NCI-H345 (cell line): ENCODE measurements around the gene H19.

Source experiments
- DNase-seq: peaks from one replicate; lab custom pipeline; 2025; lab: John Stamatoyannopoulos, UW

H19 gene

DNA sequence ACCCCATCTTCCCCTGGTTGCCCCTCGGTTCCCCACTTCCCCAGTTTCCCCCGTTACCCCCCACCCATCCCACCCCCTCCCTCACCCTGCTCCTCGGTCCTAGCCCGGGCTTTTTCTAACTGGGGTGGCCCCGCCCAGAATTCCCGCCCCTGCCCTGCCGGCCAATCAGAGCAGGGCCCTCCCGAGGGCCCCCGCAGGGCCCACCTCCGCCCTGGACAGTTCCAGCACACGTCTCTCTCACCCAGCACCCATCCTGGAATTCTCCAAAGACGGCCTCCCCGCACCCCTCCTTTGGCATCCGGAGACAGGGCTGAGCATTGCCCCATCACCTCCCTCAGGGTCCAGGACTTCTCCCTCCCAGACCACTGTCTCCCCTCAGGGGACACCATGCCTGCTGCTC is at the start of gene H19:
Gene H19, minus strand, starts transcription at position 88 of the 400 bp plus-strand sequence.
- DNase-seq = no peak

DNA sequence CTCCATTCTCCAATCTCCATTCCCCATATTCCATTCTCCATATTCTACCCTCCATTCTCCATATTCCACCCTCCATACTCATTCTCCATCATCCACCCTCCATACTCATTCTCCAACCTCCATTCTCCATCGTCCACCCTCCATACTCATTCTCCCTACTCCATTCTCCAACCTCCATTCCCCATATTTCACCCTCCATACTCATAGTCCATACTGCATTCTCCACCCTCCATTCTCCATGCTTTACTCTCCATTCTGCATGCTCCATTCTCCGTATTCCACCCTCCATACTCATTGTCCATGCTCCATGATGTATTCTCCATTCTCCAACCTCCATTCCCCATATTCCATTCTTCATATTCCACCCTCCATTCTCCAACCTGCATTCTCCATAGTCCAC is 44.3 kb upstream of the H19 start:
- DNase-seq = no peak

DNA sequence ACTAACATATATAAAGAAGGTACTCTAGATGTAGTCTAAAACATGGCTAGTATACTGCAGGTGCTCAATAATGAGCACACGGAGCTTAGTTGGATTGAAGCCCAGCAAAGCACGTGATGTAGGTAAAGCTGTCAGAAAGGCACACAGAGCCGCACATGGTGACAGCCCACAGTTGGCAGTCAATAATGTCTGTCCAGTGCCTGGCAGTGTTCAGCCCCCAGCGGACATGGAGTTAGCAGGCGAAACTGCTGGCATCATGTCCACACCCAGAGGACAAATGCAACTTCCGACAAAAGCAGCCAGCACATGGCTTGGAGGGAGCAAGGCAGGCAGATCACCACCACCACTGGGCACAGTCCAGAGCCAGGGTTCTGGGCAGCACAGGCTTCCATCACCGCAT is 43.5 kb upstream of the H19 start:
- no peak for DNase-seq

DNA sequence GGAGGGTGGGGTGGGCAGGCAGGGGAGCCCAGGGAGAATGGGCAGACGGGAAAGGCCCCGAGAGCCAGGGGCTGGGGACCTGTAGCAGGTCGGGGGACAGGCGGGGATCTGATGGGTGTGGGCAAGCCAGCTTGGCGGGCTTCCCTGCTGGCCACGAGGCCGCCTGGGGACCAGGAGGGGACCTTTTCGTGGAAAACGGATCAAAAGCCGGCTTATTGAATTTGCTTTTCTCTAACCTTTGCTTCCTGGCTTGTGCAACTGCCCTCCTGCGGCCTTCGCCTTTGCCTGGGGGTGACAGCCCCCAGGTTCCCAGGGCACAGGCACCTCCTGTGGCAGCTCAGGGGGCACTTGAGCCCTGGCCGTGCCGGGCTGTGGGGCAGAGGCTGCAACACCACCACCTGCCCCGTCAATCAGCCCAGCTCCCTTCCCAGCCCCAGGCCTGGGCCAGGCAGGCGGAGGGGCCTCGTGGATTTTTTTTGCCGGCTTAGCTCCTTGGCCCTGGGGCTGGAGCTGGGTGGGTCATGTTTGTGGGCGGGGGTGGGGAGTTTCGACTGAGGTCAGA is 41.6 kb upstream of the H19 start:
- no peak for DNase-seq

DNA sequence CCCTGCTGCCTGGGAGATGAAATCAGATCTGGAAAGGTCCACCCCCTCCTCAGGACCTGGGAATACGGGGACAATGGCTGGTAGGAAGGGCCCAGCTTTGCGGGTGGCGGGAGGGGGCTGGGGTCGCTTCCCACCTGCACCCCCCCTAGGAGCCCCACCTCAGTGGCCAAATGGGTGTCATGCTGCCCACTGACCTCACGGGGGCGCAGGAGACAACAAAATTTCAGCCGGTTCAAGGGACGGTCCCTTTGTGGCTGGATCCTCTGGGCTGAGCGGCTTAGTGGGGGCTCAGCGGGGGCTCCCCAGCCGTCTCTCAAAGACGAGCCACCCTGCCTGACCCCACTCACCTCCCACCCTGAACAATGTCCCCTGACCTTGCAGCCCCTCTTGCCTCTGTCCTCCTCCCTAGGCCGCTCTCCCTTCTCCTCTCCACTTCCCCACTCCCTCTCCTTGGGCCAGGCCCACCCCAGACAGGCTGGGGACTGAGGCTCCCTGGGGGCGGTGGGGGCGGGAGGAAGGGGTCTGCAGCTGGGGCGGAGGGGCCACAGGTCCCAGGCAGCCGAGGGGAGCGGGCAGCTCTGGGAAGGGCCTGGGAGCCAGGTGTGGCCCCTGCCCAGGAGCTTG is 39.3 kb upstream of the H19 start:
- no peak for DNase-seq

DNA sequence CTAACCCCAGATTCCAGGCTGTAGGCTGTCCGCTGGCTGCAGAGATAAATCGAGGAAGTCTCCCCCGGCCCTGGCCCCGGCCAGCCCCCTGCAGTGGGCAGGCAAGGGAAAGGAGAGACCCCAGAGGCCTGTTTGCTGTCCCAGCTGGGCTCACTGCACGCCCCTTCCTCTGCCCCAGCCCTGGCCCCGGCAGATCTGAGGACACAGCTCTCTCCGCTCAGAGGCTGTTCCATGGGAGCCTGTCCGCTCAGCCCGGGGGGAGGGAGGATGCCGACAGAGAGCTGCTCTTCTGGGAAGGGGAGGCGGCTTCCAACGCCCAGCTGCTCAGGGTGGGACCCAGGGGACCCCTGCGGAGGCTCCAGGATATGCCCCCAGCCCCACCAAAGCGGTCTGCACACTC is 37.7 kb upstream of the H19 start:
- no peak for DNase-seq

DNA sequence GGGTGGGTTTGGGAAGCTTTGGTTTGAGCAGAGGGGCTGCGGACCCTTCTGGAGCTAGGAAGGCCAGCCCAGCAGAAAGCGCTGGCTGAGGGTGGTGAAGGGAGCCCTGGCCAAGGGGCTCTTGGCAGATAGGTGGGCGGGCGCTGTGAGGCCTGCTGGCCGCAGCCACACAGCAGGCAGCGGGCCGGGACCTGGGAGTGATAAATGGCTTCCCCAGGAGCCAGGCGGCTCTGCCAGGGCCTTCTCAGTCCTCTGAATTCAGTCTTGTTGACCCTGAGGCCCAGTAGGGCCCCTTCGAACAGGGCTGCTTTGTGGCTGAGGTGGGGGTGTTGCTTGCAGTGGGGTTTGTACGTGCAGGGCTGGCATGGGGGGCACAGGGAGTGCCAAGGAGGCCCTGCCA is 33.4 kb upstream of the H19 start:
- DNase-seq = no peak

DNA sequence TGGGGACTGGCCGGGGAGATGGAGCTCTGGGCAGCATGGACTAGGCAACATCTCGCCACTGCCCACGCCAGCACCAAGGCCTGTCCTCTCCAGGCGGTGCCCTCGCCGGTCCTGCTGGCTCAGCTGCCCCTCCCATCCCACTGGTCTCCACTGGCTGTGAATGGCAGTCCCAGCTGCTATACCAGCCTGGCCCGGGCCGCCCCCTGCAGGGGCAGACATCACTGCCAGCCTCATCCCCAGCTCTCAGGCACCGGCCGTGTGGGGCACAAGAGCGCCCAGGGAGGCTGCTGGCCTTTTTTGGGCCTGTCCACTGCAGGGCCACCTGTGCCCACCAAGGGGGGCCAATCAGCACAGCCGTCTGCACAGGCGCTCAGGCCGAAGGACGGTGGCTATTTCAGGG is 30.1 kb upstream of the H19 start:
- DNase-seq = no peak

DNA sequence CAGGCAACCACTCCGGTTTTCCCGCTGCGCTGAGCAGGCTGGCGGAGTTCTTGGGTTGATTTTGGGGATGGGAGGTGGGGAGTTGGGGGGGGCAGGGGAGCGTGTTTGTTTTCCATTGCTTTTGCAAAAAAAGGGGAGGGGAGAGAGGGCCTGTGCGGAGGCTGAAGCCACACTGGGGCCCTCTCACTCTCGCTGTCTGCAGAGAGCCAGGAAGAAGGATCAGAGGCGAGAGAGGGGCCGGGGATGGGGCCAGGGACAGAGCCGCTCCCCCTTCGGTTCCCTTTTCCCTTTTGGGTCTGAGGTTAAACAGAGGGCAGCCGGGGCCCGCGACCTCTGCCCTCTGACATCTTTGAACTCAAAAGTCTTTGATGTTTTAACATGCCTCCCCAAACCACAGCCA is 17.4 kb upstream of the H19 start:
- DNase-seq = no peak

DNA sequence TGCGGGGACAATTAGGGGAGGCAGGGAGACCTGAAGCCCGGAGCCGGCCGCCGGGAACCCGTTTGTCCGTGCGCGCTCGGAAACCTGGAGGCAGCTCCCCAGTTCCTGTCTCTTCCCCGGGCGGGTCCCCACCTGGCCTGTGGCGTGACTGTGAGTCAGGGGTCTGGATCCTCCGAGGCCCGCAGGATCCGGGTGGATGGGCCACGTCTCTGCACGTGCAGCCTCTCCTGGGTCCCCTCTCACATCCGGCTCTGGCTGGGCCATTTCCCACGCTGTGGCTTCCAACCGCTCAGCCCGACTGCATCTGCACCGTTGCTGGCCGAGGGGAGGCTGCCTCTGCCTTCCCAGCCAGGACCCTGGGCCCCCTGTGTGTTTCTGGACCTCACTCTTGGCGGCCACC is 14.8 kb upstream of the H19 start:
- no peak for DNase-seq

DNA sequence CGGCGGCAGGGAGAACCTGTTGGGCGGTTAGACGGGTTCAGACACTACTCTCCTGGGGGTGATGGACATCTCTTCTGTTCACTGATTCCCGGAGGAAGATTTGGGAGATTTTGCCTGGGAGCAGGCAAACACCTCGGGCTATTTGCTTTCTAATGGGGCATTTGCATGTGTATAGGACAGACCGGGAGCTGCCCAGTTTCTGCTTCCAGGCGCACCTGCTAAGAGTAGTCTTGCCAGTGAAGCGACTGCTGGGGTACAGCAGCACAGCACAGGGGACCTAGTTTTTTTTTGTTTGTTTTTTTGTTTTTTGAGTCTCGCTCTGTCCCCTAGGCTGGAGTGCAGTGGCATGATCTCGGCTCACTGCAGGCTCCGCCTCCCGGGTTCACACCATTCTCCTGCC is 6.8 kb upstream of the H19 start:
- DNase-seq = no peak

DNA sequence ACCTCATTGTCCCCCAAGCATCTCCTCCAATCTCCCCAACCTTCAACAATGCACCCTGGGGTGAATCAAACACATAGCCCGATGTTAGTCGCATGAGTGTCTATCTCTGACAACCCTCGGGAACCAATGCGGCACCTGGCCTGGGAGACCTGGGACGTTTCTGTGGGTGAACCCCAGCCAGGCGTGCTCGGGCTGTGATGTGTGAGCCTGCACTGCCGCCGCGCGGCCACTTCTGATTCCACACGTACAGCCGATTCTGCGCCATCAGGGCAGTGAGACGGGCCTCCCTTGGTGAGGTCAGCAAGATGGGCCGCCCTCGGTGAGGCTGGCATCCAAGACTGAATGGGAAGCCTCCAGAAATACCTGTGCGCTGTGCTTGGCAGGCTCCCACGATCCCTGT is 5.2 kb upstream of the H19 start:
- DNase-seq = no peak

DNA sequence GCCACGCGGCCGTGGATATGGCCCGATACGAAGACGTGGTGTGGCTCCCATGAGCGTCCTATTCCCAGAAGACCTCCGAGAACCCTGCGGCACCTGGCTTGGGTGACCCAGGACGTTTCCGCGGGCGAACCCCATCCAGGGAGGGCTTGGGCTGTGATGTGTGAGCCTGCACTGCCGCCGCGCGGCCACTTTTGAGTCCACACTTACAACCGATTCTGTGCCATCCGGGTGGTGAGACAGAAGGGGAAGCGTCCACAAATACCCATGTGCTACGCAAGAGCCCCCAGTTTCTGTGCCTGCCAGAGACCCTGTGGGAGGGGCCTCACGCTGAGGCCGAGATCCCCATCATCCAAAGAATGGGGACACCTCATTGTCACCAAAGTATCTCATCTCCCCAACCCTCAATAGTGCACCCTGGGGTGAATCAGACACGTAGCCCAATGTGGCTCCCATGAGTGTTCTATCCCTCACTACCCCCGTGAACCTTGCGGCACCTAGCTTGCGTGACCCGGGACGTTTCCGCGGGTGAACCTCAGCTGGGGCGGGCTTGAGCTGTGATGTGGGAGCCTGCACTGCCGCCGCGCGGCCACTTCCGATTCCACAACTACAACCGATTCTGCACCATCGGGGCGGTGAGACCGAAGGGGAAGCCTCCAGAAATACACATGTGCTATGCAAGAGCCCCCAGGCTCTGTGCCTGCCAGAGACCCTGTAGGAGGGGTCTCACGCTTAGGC is 4.6 kb upstream of the H19 start:
- DNase-seq = no peak

DNA sequence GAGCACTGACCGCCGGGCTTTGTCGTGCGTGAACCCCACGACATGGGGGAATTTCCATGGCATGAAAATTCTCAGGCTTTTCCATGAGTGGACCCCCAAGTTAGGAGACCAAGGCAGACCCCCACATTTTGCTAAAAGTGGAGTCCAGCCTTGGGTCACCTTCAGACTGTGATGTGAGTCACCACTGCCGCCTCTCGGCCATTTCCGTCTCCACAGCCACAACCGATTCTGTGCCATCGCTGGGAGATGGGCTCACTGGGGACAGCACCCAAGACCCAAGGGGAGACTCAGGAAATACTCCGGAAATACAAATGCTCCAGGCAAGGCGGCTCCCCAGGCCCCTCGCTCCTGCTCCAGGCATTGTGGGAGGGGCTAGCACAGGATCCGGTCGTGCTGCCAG is 1.2 kb upstream of the H19 start:
- DNase-seq = no peak

DNA sequence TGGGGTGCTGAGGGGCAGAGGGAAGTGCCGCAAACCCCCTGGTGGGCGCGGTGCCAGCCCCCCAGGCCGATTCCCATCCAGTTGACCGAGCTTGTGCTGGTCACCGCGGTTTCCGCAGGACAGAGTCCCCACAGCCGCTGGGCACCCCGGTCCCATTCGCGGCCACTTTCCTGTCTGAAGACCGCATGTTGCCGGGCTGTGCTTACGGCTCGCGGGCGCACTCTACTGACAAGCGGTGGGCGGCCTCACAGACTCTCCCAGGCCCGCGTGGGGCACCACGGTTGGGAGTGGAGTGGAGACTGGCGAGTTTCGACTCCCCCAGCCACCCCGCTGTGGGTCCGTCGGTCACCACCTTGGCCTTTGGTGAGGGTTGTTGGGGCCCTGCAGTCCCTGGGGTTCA is 648 bp upstream of the H19 start:
- no peak for DNase-seq

DNA sequence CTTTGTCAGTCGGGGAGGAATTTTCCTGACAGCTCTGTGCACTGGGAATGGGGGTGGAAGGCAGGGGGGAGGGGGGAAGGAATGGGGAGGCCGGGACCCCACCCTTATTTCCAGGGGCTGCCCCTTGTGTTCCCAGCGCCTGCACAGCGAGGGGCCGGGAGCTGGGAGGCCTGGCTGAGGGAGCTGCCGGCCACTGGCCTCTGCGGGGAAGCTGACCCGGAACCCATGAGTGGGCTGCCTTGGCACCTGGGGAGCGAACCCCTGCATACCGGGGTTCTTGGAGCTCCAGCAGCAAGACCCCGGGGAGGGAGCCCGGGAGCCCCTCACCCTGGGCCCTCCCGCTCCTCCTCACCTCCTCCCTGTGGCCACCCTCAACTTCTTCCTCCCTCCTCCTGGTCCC is 3.5 kb downstream of the H19 start:
- no peak for DNase-seq

DNA sequence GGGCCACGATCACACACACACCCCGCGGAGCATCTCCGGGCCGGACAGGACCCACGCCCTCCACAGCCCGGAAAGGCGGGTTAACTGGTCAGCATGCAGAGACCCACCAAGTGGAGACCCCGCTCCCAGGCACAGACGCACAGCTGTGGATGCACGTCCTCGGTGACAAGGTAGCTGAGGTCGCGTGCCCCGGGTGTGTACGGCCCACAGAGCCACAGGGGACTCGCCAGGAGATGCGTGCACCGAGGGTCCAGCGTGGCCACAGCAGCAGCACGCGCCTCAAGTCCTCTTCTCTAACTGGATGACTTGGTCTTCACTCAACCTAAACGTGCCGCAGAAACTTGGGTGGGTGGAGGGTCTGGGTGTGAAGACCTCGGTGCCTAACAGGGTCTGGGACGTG is 5.5 kb downstream of the H19 start:
- no peak for DNase-seq

DNA sequence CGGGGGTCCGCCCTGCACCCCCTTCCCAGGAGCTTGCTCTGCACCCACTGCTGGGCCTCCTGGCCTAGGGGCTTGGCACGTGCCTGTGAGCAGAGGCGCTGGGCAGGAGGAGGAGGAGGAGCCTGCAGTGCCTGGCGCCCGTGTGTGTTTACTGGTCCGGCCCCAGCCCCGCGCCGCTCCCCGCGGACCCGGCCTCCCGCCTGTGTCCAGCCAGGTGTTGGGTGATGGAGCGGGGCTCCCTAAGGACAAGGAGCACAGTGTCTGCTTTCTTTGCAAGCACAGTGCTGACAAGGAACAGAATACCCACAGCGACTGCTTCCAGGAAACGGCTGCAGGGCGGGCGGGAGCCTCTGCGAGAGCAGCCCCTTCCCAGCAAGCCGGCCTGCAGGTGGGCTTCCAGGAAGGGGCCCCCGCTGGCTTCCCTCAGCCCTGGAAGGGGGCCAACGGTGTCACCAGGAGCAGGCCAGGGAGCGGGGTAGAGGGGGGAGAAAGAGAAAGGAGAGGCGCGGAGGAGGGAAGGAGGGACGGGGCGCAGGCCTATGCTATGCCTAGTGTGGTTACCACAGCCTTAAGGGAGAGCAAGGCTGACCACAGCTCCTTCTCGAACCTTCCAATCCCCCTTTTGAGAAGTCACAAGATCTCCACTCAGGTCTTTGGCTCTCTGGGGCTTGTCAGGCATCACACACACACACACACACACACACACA is 6.6 kb downstream of the H19 start:
- DNase-seq = no peak

DNA sequence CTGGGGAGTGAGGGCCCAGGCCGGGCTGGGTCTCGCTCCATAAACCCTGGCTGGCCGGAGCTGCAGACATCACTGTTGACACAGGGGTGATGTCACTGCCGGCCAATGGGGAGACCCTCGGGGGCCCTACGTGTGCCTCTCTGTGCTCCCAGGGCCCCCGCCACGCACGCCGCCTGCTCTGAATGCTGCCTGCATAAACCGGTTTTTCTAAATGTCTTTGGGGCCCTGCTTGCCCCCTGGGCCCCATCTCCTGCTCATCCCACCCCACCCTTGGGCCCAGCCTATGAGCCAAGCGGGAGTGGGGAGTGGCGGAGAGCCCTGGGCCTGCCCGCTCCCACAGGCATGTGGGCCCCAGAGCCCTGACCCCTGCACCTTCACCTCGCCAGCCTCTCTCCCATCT is 7.7 kb downstream of the H19 start:
- no peak for DNase-seq

DNA sequence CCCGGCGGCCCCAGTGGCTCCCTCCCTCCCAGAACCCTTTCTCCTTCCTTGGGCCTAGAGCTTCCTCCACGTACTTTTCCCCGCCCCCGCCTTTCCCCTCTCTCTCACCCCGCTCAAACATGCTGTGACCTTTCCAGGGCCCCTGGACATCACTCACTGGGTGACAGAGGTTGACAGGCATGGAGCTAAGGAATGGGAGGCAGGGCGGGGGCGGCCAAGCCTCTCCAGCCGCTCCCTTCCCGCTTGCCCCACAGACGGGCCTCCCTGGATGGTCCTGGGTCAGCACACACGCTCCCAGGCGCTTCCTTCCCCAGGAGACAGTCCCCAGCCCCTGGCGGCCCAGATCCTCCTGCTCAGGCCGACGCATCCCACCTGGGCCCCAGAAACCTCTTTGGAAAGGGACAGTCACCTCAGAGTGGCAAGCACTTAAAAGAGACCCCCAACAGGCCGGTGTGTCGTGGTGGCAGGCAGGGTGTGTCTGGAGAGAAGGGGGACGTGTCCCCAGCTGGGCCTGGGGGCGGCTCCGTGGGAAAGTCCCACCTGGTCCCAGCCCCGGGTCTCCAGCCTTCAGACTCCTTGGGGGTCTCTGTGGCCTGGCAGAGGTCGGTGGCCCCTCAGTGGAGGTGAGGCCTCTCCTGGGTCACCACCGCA is 8.8 kb downstream of the H19 start:
- no peak for DNase-seq

DNA sequence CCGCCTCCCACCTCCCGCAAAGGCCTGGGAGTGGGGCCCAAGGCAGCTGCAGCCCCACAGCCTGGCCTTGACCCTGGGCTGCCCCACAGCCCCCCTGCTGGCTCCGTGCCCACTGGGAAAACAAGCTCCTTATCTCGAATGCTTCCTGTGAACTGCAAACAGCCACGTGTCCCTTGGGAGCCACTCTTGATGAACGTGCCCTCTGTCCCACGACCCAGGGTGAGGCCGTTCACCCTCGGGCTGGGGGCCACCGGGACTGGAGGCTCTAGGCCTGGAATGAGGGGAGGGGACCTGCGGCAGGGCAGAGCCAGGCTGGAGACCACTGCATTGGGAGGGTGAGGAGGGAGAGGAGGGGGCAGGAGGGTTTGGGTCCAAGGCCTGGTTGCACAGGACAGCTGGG is 9.5 kb downstream of the H19 start:
- no peak for DNase-seq

DNA sequence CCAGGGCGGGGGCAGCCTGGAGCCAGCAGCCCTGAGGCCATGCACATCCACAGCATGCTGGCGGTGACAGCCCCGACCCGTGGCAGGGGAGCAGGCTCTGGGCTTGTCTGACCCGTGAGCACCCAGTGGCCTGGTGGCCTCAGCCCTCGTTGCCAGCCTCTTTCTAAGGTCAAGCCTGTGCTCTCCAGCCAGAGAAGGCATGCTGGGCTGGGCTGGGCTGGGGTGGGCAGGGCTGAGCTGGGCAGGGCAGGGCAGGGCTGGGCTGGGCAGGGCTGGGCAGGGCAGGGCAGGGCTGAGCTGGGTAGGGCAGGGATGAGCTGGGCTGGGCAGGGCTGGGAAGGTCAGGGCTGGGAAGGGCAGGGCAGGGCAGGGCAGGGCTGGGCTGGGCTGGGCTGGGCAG is 10.6 kb downstream of the H19 start:
- no peak for DNase-seq

DNA sequence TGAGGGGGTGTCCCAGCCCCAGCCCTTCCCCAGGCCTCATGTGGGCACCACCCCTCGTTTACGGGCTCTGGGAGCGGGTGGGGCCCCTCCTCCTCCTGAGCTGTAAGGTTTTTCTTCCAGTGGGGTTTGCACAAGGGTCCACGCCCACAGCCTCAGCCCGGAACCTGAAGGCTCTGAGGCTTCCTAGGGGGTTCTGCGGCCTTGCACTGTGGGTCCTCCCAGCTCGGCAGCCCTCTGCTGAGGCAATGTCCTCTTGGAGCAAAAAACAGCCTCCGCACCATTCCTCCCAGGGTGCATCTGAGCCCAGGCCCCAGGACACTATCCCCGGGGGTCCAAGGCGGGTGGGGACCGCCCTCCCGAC is 14.1 kb downstream of the H19 start:
- no peak for DNase-seq
